Stomach (tissue), 4 donors: Measurements from ENCODE around the gene RNF149.
"Not testable (repeated sequence)": the region's sequence is repeated elsewhere in the genome, so short reads cannot be mapped to it uniquely, and the experiment has no call there.

Source experiments
- CTCF ChIP-seq, 7 experiments: fragments of 450-650 bp in 4 of 7; fragments of 200-600 bp in 3 of 7; sonication (generic) in 3 of 7; IDR thresholded peaks; one replicate each; pipeline ENCODE4 v1.5.1; 2016 to 2019; ENCODE audit warnings: antibody characterized with exemption in 7 of 7, control low read depth in 2 of 7, mild to moderate bottlenecking in 1 of 7
- POLR2A ChIP-seq, 4 donors: fragments of 450-650 bp; IDR thresholded peaks; one replicate each; pipeline ENCODE4 v1.6.1; 2016; ENCODE audit warnings: antibody characterized with exemption in 4 of 4, control low read depth in 2 of 4, mild to moderate bottlenecking in 1 of 4, moderate library complexity in 1 of 4

- TF ChIP-seq CTCF, POLR2A (IDR thresholded peaks at IDR 0.05): not testable (repeated sequence)
These were observed 63.0 kb downstream of the RNF149 start for GRCh38 chr2:101245468-101245867.
